Measurements from ENCODE around the gene TMEM18.

Gene TMEM18

DNA sequence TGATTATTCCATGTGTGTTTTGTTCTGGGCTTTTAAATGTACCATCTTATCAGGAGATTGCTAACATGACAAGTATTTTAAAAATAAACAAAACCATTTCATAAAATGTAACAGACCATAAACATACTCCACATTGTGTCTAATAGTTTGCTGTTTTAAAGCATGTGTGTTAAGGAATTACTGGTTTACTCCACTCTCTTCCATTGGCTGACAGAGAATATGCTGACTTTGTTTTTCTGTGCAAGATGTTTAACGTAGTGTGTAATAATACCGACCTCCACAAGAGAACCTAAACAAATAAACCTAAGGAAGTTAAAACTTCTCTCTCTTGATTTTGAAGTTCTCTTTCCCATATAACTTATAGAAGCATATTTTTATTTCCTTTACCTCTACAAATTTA, 17.0 kb upstream of the TMEM18 start:
- TF ChIP-seq, protein P1, sequence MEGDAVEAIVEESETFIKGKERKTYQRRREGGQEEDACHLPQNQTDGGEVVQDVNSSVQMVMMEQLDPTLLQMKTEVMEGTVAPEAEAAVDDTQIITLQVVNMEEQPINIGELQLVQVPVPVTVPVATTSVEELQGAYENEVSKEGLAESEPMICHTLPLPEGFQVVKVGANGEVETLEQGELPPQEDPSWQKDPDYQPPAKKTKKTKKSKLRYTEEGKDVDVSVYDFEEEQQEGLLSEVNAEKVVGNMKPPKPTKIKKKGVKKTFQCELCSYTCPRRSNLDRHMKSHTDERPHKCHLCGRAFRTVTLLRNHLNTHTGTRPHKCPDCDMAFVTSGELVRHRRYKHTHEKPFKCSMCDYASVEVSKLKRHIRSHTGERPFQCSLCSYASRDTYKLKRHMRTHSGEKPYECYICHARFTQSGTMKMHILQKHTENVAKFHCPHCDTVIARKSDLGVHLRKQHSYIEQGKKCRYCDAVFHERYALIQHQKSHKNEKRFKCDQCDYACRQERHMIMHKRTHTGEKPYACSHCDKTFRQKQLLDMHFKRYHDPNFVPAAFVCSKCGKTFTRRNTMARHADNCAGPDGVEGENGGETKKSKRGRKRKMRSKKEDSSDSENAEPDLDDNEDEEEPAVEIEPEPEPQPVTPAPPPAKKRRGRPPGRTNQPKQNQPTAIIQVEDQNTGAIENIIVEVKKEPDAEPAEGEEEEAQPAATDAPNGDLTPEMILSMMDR (IDR thresholded peaks at IDR 0.05; ENCODE audit: borderline replicate concordance, control extremely low read depth, extremely low read depth, insufficient read depth, missing control alignments), result no peak
- no peak for DNase-seq (ENCODE audit: low spot score)
- in situ Hi-C loops (cut with MboI; ENCODE audit: low sequenced_read_pairs, unreplicated experiment), result no loop called here

DNA sequence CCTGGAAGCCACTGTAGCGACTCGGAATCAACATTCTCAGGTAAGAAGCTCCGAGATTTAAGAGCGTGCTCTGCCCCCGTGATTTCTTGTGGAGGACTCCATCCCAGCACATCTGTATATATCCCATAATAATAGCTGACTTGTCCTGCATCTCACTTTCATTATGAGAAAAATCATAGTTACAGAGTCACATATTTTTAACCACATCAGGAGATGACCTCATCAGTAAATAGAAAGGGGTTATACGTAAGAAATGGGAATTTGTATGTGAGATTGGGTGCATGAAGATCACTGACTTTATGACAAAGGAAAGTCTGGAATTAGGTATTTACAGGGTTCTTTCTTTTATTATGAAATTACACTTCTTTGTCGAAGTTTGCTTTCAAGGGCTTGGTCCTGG, 16.4 kb upstream of the TMEM18 start:
- in situ Hi-C loops (cut with MboI; ENCODE audit: low sequenced_read_pairs, unreplicated experiment), result no loop called here
- DNase-seq (ENCODE audit: low spot score), result no peak
- TF ChIP-seq, protein P1 (IDR thresholded peaks at IDR 0.05; ENCODE audit: borderline replicate concordance, control extremely low read depth, extremely low read depth, insufficient read depth, missing control alignments), result no peak

DNA sequence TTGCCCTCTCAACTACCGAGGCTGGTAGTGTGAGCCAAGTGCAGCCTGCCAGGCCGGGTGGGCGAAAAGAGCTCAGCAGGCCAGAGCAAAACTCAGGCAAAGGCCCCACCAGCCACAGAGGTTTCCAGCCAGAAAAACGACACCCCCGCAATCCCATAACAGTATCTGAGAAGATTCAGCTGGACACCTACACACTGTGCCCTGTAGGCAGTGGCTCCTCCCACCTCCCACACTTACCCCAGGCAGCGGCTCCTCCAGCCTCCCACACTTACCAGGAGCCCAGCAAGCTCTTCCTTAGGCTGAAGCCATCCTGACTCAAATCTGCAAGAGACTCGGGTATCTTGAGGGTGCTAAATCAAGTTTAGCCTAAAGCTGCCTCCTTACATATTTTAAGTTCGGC, 15.6 kb upstream of the TMEM18 start:
- DNase-seq (ENCODE audit: low spot score), result no peak
- in situ Hi-C loops (cut with MboI; ENCODE audit: low sequenced_read_pairs, unreplicated experiment), result no loop called here
- TF ChIP-seq, protein P1 (IDR thresholded peaks at IDR 0.05; ENCODE audit: borderline replicate concordance, control extremely low read depth, extremely low read depth, insufficient read depth, missing control alignments), result no peak

DNA sequence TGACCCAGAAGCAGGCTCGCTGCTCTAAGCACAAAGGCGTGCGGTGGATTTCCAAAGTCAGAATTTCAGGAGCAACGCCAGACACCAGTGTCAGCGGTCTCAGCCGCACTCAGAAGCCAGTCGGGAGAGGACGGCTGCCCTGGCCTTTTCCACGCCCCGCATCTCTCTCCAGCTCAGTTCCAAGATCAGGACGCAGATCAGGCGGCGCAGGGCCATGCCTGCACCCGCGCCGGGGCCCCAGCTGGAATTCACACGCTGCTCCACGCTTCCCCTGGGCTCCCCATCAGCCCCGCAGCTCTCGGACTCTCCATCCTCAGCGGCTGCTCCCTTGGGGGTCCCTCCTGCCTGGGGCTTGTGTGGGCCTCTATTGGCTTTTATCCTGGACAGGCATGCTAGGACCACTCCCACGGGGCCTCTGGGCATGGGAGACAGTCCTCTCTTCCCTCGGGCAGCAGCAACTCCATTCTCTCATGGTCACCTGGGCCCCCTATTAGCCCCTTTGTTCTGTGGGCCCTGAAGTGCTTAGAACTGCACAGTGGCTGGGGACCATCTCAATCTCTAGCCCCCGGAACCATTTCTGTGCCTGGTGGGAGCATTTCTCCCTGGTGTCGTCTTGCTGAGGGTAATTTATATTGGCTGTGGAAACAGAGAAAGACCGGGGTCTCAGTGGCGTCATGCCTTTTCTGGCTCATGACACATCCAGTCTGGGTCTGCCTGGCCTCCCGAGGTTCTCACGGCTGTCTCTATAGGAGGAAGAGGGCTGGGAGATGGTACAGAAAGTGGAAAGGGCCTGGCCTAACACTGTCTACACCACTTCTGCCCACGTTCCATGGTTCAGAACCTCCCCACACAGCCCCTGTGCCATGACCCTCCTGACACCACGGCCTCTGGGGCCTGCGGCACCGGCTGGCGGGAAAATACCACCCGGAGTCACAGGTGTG, 14.9 kb upstream of the TMEM18 start:
- DNase-seq (ENCODE audit: low spot score), result no peak
- in situ Hi-C loops (cut with MboI; ENCODE audit: low sequenced_read_pairs, unreplicated experiment), result no loop called here
- TF ChIP-seq, protein P1 (IDR thresholded peaks at IDR 0.05; ENCODE audit: borderline replicate concordance, control extremely low read depth, extremely low read depth, insufficient read depth, missing control alignments), result no peak

DNA sequence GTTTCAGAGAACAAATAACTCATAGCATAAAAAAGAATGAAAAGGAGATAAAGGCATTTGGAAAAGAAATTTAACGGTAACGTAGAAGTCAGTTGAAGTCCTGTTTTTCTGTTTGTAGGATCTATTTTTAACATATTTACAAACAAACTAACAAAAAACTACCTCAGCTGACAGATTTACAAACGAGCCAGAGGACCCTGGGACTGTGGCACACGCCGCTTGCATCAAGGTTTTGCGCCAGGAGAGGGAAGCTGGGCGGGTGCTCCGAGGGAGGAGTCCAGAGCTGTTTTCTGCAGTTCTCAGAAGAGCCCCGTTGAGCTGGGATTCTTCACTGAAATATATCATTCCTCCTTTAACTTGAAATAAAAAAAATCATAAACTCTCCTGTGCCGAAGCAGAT, 13.6 kb upstream of the TMEM18 start:
- in situ Hi-C loops (cut with MboI; ENCODE audit: low sequenced_read_pairs, unreplicated experiment), result no loop called here
- no peak for DNase-seq (ENCODE audit: low spot score)
- TF ChIP-seq, protein P1 (IDR thresholded peaks at IDR 0.05; ENCODE audit: borderline replicate concordance, control extremely low read depth, extremely low read depth, insufficient read depth, missing control alignments), result no peak

DNA sequence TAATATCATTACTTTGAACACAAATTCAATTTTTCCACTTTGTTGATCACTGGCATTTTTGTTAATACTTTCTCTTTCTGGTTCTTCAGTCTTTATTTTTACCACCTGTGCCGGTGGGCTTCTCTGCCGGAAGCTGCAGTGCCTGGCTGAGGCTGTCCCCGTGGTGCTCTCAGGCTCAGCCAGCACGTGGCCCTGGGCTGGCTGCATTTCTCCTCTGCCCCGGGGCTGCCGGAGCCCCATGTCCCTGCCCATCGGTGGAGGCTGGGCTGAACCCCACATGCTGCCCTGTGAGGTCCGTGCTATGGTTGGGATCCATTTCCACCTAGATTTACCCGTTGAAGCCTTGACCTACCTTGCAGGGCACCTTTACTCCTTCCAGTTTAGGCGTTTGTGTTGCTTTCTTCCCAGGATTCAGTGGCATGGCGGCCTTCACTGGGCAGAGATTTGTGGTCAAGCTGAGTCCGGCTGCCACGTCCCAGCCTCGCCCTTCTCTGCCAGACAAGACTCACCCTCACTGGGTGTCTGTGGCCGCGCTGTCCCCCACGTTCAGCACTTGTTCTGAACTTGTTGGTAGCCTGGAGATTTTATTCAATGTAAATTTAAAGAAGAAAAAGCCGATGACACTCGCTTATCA, 12.8 kb upstream of the TMEM18 start:
- in situ Hi-C loops (cut with MboI; ENCODE audit: low sequenced_read_pairs, unreplicated experiment), result no loop called here
- DNase-seq (ENCODE audit: low spot score), result no peak

More for the DNA sequence above, 12.8 kb upstream of the TMEM18 start:
- TF ChIP-seq, protein P1 (IDR thresholded peaks at IDR 0.05; ENCODE audit: borderline replicate concordance, control extremely low read depth, extremely low read depth, insufficient read depth, missing control alignments), result no peak
